GM19328 (cell line): Measurements from ENCODE around the gene TUBB3.
"Not testable (repeated sequence)": the region's sequence is repeated elsewhere in the genome, so short reads cannot be mapped to it uniquely, and the experiment has no call there.

Experiments
- ATAC-seq: cut with Tn5 transposase; IDR thresholded peaks from one replicate; pipeline ENCODE4 v1.9.1; 2021; ENCODE audit warnings: mild to moderate bottlenecking, moderate library complexity; ENCODE audit not compliant: unreplicated experiment

Gene TUBB3

GRCh38 chr16:89900885-89901284, 22.3 kb upstream of the TUBB3 start:
- no peak for ATAC-seq

DNA sequence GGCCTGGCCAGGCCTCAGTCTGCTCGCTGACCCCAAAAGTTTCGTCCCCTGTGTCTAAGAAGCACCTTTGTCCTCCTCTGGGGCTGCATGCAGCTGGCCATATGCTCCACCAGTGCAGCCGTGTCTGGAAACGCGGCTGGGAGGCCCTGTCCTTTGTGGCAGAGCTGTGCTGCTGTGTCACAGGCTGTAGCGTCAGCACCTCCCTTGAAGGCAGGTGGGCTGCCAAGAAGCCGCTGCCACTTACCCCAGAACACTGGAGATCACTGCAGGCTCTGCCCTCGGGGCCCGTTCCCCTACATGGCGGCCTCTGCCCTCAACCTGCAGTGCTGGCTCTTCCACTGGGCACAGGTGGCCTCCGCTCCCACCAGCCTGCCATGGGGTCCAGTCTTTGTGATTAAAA, 20.2 kb upstream of the TUBB3 start:
- no peak for ATAC-seq

- ATAC-seq: no peak
Measured at GRCh38 chr16:89903908-89904515, 19.1 kb upstream of the TUBB3 start.

- no peak for ATAC-seq
Measured at GRCh38 chr16:89904606-89905510, 18.3 kb upstream of the TUBB3 start.

DNA sequence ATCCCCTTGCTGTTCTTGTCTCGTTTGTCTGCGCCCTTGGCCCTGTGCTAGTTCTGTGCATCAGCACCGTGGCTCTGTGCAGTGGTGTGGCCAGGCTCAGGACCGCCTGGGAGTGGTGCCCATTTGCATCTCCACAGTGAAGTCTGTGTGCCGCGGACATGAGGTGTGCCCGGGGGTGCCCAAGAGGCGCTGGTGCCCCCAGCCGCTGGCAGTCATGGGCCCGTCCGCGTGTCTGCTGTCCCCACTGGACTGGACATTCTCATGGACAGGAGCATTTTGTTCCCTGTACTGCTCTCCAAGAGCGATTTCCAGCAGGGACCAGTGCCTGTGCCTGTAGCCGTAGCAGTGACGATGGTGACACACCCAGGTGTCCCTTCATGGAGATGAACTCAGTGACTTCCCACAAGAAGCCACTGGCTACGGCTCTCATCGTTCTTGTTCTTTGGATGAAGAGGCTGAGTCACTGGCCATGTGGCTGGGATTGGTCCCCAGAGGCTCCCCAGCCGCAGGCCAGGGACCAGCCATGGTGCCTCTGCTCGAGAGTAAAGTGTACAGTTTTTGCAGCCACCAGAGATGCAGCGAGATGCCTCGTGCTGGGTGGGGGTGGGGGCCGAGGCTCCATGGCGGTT, 17.5 kb upstream of the TUBB3 start:
- ATAC-seq: no peak

GRCh38 chr16:89906140-89907025, 16.8 kb upstream of the TUBB3 start:
- ATAC-seq: no peak

DNA sequence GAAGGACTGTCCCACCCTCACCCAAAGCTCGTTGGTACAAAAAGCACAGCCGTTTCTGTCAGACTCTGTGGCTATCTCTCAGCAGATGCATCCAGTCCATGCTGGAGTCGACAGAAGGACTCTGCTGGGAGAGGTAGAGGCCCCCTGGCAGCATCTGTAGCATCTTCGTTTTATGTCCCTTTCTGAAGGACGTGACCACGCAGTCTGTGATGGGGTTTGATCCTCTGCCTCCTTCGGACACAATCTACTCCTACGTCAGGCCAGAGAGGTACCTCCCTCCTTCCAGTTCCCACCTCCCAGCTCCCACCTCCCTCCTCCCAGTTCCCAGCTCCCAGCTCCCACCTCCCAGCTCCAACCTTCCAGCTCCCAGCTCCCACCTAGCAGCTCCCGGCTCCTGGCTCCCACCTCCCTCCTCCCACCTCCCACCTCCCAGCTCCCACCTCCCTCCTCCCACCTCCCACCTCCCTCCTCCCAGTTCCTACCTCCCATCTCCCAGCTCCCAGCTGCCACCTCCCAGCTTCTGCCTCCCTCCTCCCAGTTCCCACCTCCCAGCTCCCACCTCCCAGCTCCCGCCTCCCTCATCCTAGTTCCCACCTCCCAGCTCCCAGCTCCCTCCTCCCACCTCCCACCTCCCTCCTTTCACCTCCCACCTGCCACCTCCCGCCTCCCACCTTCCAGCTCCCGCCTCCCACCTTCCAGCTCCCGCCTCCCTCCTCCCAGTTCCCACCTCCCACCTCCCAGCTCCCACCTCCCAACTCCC, 15.9 kb upstream of the TUBB3 start:
- ATAC-seq: no peak

DNA sequence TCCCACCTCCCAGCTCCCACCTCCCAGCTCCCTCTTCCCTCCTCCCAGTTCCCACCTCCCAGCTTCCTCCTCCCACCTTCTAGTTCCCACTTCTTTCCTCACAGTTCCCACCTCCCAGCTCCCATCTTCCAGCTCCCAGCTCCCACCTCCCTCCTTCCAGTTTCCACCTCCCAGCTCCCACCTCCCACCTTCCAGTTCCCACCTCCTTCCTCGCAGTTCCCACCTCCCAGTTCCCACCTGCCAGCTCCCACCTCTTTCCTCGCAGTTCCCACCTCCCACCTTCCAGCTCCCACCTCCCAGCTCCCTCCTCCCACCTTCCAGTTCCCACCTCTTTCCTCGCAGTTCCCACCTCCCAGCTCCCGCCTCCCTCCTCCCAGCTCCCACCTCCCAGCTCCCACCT, 14.9 kb upstream of the TUBB3 start:
- ATAC-seq: no peak

- ATAC-seq: no peak
Measured at GRCh38 chr16:89909777-89910716, 13.1 kb upstream of the TUBB3 start.

GRCh38 chr16:89910717-89911354, 12.3 kb upstream of the TUBB3 start:
- no peak for ATAC-seq

GRCh38 chr16:89911375-89911774, 11.8 kb upstream of the TUBB3 start:
- no peak for ATAC-seq

GRCh38 chr16:89912143-89912542, 11.0 kb upstream of the TUBB3 start:
- no peak for ATAC-seq

DNA sequence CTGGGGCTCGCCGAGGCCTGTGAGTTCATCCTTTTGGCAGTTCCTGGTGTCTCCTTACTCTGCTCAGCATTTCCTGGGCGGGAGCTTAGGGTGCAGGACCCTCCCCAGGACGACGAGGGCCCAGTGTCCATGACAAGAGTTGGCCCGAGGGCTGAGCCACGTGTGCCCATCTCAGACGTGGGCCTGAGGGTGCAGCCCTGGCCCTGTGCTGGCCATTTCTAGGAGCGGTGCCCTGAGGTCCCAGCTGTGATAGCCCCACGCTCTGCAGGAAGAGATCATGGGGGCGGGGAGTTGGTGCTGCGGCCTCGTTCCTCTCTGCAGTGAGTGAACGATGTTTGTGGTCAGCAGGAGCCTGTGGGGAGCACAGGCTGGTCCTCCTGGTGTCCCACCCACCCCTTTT, 10.5 kb upstream of the TUBB3 start:
- no peak for ATAC-seq

- no peak for ATAC-seq
Measured at GRCh38 chr16:89913408-89914387, 9.4 kb upstream of the TUBB3 start.

- not testable (repeated sequence) for ATAC-seq
Measured at GRCh38 chr16:89914642-89915285, 8.4 kb upstream of the TUBB3 start.

GRCh38 chr16:89915303-89916232, 7.6 kb upstream of the TUBB3 start:
- ATAC-seq: no peak
